ENCODE measurements around the gene CELF3.
"Not testable (repeated sequence)": the region's sequence is repeated elsewhere in the genome, so short reads cannot be mapped to it uniquely, and the experiment has no call there.

CELF3 gene

GRCh38 chr1:151702936-151703335 is 13.7 kb downstream of the CELF3 start:
- no peak for DNase-seq

DNA sequence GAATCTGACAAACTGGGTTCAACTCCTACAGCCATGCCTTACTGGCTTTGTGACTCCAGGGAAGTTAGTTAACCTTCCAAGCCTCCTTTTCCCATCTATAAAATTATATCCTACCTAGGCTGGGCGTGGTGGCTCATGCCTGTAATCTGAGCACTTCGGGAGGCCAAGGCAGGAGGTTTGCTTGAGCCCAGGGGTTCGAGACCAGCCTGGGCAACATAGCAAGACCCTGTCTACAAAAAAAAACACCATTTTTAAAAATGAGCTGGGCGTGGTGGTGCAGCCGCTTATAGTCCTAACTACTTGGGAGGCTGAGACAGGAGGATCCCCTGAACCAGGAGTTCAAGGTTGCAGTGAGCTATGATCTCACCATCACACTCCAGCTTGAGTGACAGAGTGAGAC is 15.1 kb downstream of the CELF3 start:
- no peak for DNase-seq

- DNase-seq, result peak; percentile 22
Measured at GRCh38 chr1:151693057-151693651, 23.4 kb downstream of the CELF3 start.

DNA sequence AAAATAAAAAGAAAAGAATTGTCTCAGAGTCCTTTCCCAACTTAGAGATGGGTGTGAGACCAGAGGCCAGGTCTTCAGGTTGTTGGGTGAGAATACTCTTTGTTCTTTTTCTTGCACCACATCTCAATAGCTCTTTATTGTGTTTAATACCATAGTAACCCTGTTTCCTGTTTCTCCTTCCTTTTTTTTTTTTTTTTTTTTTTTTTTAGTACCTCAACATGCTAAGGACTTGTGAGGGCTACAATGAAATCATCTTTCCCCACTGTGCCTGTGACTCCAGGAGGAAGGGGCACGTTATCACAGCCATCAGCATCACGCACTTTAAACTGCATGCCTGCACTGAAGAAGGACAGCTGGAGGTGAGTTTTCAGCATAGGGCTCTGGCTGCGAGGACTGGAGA is 24.4 kb downstream of the CELF3 start:
- DNase-seq, result no peak

- DNase-seq, result no peak
Measured at GRCh38 chr1:151689494-151689893, 27.1 kb downstream of the CELF3 start.

DNA sequence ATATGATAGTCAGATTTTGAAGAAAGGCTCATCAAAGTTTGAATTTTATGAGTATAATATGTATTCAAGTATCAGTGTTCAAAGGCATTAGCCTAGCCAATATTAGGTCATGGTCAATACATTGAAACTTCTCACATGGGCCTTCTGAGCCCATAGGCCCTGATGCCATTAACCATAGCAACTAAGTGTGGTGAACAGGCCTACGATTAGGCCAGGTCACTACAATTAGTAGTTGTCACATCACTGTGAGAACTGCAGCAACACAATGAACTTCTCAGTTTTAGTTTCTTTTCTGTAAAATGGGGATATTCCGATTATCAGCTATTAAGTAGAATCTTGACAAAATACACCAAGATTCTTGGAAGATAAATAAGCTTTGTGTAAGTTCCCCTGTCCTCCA is 30.0 kb downstream of the CELF3 start:
- DNase-seq, result no peak

DNA sequence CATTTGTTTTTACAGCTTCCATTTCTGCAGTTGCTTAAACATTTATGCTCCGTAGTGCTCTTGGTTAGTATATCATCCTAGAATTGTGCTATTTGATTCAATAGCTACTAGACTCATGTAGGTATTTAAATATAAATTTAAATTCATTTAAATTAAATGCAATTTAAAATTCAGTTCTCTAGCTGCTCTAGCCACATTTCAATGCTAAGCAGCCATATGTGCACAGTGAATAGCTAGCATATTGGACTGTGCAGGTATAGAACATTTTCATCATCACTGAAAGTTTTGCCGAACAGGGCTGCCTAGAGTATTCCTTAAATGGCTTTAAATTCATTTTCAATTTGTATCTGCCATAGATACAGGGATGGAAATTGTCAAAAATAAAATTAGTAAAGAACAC is 32.5 kb downstream of the CELF3 start:
- DNase-seq, result no peak

DNA sequence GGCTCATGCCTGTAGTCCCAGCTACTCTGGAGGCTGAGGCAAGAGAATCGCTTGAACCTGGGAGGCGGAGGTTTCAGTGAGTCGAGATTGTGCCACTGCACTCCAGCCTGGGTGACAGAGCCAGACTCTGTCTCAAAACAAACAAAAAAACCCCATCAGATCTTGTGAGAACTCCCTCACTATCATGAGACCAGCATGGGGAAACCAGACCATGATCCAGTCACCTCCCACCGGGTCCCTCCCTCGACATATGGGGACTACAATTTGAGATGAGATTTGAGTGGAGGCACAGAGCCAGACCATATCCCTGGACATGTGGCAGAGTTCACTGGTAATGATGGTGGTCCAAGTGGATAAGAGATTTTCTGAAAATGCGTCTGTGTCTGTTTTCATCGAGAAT is 33.7 kb downstream of the CELF3 start:
- not testable (repeated sequence) for DNase-seq

GRCh38 chr1:151681923-151682322 is 34.7 kb downstream of the CELF3 start:
- DNase-seq, result peak; percentile 70

DNA sequence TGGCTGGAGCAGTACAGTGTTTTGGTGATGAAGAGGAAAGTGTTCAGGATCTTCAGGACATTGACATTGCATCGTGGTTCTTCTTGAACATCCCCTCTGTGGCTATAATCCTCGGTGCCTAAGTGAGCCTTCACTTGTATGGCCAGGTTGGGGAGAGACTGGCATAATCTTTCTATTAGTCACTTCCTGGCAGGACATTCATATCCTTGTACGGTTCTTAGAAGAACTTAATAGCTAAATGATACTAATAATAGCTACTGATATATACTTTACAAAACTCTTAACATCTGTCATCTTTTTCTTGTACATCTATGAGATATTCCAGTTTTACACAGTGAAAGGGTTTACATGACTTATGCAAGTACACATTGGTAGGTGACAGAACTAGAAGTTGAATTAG is 35.8 kb downstream of the CELF3 start:
- DNase-seq, result peak; percentile 91

GRCh38 chr1:151680391-151680790 is 36.2 kb downstream of the CELF3 start:
- DNase-seq, result peak; percentile 17

GRCh38 chr1:151673407-151673806 is 43.2 kb downstream of the CELF3 start:
- DNase-seq, result no peak

- not testable (repeated sequence) for DNase-seq
Measured at GRCh38 chr1:151670036-151670675, 46.4 kb downstream of the CELF3 start.

DNA sequence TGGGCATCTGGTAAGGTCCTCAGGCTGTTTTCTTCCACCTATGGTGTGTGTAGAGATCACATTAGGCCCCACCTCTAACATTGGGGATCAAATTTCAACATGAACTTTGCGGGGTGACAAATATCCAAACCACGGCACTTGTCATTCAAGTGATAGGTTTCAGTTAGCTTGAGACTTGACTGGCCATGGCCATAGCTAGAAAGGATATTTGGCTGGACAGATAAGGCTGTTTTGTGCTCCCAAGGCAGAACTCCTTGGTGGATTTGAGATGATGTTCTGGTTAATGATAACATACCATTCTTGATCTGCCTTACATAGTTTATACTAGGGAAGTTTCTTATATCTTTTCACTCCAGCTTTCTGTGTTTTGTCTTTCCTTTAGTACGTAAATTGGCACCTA is 48.5 kb downstream of the CELF3 start:
- DNase-seq, result no peak

- no peak for DNase-seq
Measured at GRCh38 chr1:151661751-151662150, 54.9 kb downstream of the CELF3 start.

DNA sequence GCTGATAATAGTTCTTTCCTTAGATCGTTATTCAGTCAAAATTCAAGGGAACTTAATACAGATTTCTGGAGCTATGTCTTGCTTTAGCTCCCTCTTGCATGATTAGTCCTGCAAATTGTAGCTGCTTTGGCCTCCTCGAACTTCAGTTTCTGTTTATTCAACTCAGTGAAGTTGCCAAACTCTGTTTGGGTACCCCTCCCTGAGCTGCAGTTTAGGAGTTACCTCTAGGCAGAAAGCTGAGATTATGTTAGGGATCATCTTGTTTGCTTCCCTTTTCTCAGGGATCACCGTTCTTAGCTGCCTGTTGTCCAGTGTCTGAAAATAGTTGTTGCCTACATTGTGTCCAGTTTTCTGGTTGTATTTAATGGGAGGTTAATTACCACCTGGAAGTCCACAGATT is 61.2 kb downstream of the CELF3 start:
- no peak for DNase-seq

- DNase-seq, result peak; percentile 65
Measured at GRCh38 chr1:151653397-151653796, 63.2 kb downstream of the CELF3 start.

All from fibroblast of skin of abdomen (primary cell).